Smooth muscle cell (in vitro differentiated cells): ENCODE measurements around the gene SHLD3. TPM values are rescaled to one million over a fixed set of nuclear protein-coding genes. Genes with fewer than 3 reads are reported as not detected.

Experiments used
- DNase-seq: peaks from one replicate; lab custom pipeline; 2025; ENCODE audit not compliant: unreplicated experiment; lab: John Stamatoyannopoulos, UW
- H2AFZ ChIP-seq: fragments of 200-600 bp; sonication (generic); 2 replicates; pipeline ENCODE4 v1.6.0; 2016; ENCODE audit warnings: antibody characterized with exemption, low read depth, mild to moderate bottlenecking
- H3F3A ChIP-seq: fragments of 200-600 bp; sonication (generic); 2 replicates; pipeline ENCODE4 v1.6.0; 2017; ENCODE audit warnings: antibody characterized with exemption, low read depth
- H3K27ac ChIP-seq: fragments of 200-600 bp; sonication (generic); 2 replicates; pipeline ENCODE4 v1.5.1; 2016; ENCODE audit warnings: low read depth, mild to moderate bottlenecking
- H3K27me3 ChIP-seq: fragments of 200-600 bp; sonication (generic); 2 replicates; pipeline ENCODE4 v1.6.1; 2016; ENCODE audit warnings: low read depth, mild to moderate bottlenecking
- H3K36me3 ChIP-seq: fragments of 200-600 bp; sonication (generic); 2 replicates; pipeline ENCODE4 v1.5.1; 2016; ENCODE audit warnings: low read depth
- H3K4me1 ChIP-seq: fragments of 200-600 bp; sonication (generic); 2 replicates; pipeline ENCODE4 v1.5.1; 2016; ENCODE audit warnings: low read depth
- H3K4me2 ChIP-seq: fragments of 200-600 bp; sonication (generic); 2 replicates; pipeline ENCODE4 v1.6.0; 2016; ENCODE audit warnings: mild to moderate bottlenecking
- H3K4me3 ChIP-seq: fragments of 200-600 bp; sonication (generic); 2 replicates; pipeline ENCODE4 v1.5.1; 2016; ENCODE audit warnings: mild to moderate bottlenecking
- H3K79me2 ChIP-seq: fragments of 200-600 bp; sonication (generic); 2 replicates; pipeline ENCODE4 v1.6.0; 2016; ENCODE audit warnings: low read depth, mild to moderate bottlenecking
- H3K9ac ChIP-seq: fragments of 200-600 bp; sonication (generic); 2 replicates; pipeline ENCODE4 v1.6.0; 2016; ENCODE audit warnings: low read depth
- H3K9me3 ChIP-seq: fragments of 200-600 bp; sonication (generic); replicated peaks from 2 replicates; pipeline ENCODE4 v1.5.1; 2016; ENCODE audit warnings: low read depth
- H4K20me1 ChIP-seq: fragments of 200-600 bp; sonication (generic); 2 replicates; pipeline ENCODE4 v1.6.0; 2016; ENCODE audit warnings: low read depth
- WGBS: methylation state at CpG from one replicate; pipeline ENCODE4 v1.1.7; 2016; ENCODE audit warnings: low lambda C conversion rate; 5-methylcytosine and 5-hydroxymethylcytosine counted together
- polyA plus RNA-seq: library from polyadenylated mRNA; unstranded; fragments of >200 nt; fragmentation: Nextera tagmentation; extraction: Ambion mirVana; gene quantifications from 2 replicates; pipeline ENCODE4 v1.2.1, GENCODE V29; 2016
- total RNA-seq: library from RNA; depleted of rRNA; stranded (reverse); fragments of >200 nt; gene quantifications from 2 replicates; pipeline ENCODE4 v1.2.3, GENCODE V29; 2014
- TF ChIP-seq, protein P1 (sequence below): fragments of 200-600 bp; sonication (generic); IDR thresholded peaks from 2 replicates; pipeline ENCODE4 v1.5.1; 2017; ENCODE audit warnings: borderline replicate concordance, mild to moderate bottlenecking, antibody characterized with exemption; ENCODE audit not compliant: insufficient read depth, poor library complexity, severe bottlenecking

The SHLD3 gene
- total and polyA plus RNA-seq, 2 experiments from 2014 or later, result 0.91 to 3.1 TPM

- Histone ChIP-seq H3K9ac (no peak overlapping the region), H3K9me3 (no peaks in the 10 kb centered on the region), H3K4me3 (no peak overlapping the region), H3K36me3 (no peaks in the 10 kb centered on the region), H4K20me1 (no peaks in the 10 kb centered on the region), H3K79me2 (no peaks in the 10 kb centered on the region), H3K27me3 (no peaks in the 10 kb centered on the region), H3K4me2 (no peak overlapping the region), H3F3A (no peaks in the 10 kb centered on the region), H3K4me1 (no peaks in the 10 kb centered on the region), H2AFZ (no peak overlapping the region), H3K27ac (no peak overlapping the region)
- WGBS, result 98% methylated on average over 4 of the region's 4 CpGs
- no peak for DNase-seq
- TF ChIP-seq, protein P1, sequence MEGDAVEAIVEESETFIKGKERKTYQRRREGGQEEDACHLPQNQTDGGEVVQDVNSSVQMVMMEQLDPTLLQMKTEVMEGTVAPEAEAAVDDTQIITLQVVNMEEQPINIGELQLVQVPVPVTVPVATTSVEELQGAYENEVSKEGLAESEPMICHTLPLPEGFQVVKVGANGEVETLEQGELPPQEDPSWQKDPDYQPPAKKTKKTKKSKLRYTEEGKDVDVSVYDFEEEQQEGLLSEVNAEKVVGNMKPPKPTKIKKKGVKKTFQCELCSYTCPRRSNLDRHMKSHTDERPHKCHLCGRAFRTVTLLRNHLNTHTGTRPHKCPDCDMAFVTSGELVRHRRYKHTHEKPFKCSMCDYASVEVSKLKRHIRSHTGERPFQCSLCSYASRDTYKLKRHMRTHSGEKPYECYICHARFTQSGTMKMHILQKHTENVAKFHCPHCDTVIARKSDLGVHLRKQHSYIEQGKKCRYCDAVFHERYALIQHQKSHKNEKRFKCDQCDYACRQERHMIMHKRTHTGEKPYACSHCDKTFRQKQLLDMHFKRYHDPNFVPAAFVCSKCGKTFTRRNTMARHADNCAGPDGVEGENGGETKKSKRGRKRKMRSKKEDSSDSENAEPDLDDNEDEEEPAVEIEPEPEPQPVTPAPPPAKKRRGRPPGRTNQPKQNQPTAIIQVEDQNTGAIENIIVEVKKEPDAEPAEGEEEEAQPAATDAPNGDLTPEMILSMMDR, result no peak
These were observed 15.4 kb downstream of the SHLD3 start for GRCh38 chr5:65640240-65640639.

GRCh38 chr5:65646938-65647337 lies 22.1 kb downstream of the SHLD3 start:
- no peaks in the 10 kb centered on the region for H3K79me2 ChIP-seq
- no peaks in the 10 kb centered on the region for H3K9me3 ChIP-seq
- H3K4me2 ChIP-seq, result no peak overlapping the region
- no peaks in the 10 kb centered on the region for H3F3A ChIP-seq
- no peaks in the 10 kb centered on the region for H3K36me3 ChIP-seq
- no peak overlapping the region for H2AFZ ChIP-seq
- no peaks in the 10 kb centered on the region for H4K20me1 ChIP-seq
- no peak for DNase-seq
- H3K9ac ChIP-seq, result no peak overlapping the region
- no peak overlapping the region for H3K4me3 ChIP-seq
- peaks cover 5% of the 10 kb centered on the region for H3K4me1 ChIP-seq
- no peak overlapping the region for H3K27ac ChIP-seq
- no peaks in the 10 kb centered on the region for H3K27me3 ChIP-seq
- TF ChIP-seq, protein P1, result no peak
- WGBS, result 90% methylated on average over 2 of the region's 2 CpGs

GRCh38 chr5:65647941-65648340 lies 23.1 kb downstream of the SHLD3 start:
- TF ChIP-seq, protein P1, result no peak
- Histone ChIP-seq H3K36me3 (no peaks in the 10 kb centered on the region), H3K27ac (no peak overlapping the region), H2AFZ (no peak overlapping the region), H3K27me3 (no peaks in the 10 kb centered on the region), H3K9me3 (no peaks in the 10 kb centered on the region), H3K4me3 (no peak overlapping the region), H4K20me1 (no peaks in the 10 kb centered on the region), H3K79me2 (no peaks in the 10 kb centered on the region), H3F3A (no peaks in the 10 kb centered on the region), H3K4me2 (no peak overlapping the region), H3K4me1 (peaks cover 5% of the 10 kb centered on the region), H3K9ac (no peak overlapping the region)
- DNase-seq, result no peak

GRCh38 chr5:65651144-65651543 lies 26.3 kb downstream of the SHLD3 start:
- no peaks in the 10 kb centered on the region for H3K36me3 ChIP-seq
- TF ChIP-seq, protein P1, result no peak
- H3K27ac ChIP-seq, result no peak overlapping the region
- no peak overlapping the region for H3K9ac ChIP-seq
- no peaks in the 10 kb centered on the region for H3K79me2 ChIP-seq
- H4K20me1 ChIP-seq, result no peaks in the 10 kb centered on the region
- 70% methylated on average over 5 of the region's 5 CpGs for WGBS
- no peak overlapping the region for H3K4me3 ChIP-seq
- no peak for DNase-seq
- H3K4me1 ChIP-seq, result peaks cover 5% of the 10 kb centered on the region
- H3K27me3 ChIP-seq, result no peaks in the 10 kb centered on the region
- H3K4me2 ChIP-seq, result no peak overlapping the region
- no peaks in the 10 kb centered on the region for H3K9me3 ChIP-seq
- no peak overlapping the region for H2AFZ ChIP-seq
- H3F3A ChIP-seq, result no peaks in the 10 kb centered on the region
